Parathyroid adenoma (tissue), 2 donors: Measurements from ENCODE around the gene RNASEH2B.

Experiments
- H2AFZ ChIP-seq: fragments of 300-600 bp; sonication (generic); one replicate; pipeline ENCODE4 v1.7.0; 2017; ENCODE audit warnings: antibody characterized with exemption, mild to moderate bottlenecking
- H3K27ac ChIP-seq: fragments of 300-600 bp; sonication (generic); one replicate; pipeline ENCODE4 v1.7.0; 2017
- H3K27me3 ChIP-seq: fragments of 300-600 bp; sonication (generic); one replicate; pipeline ENCODE4 v1.7.0; 2017; ENCODE audit warnings: low read length; ENCODE audit not compliant: control insufficient read depth, insufficient read depth
- H3K36me3 ChIP-seq: fragments of 300-600 bp; sonication (generic); one replicate; pipeline ENCODE4 v1.7.0; 2017; ENCODE audit warnings: low read length; ENCODE audit not compliant: control insufficient read depth, insufficient read depth
- H3K4me1 ChIP-seq: fragments of 300-600 bp; sonication (generic); one replicate; pipeline ENCODE4 v1.7.0; 2017; ENCODE audit warnings: control low read depth
- H3K4me2 ChIP-seq: fragments of 300-600 bp; sonication (generic); one replicate; pipeline ENCODE4 v1.7.0; 2017; ENCODE audit warnings: low read length
- H3K4me3 ChIP-seq: fragments of 300-600 bp; sonication (generic); one replicate; pipeline ENCODE4 v1.7.0; 2017; ENCODE audit warnings: low read depth, low read length
- H3K79me2 ChIP-seq: fragments of 300-600 bp; sonication (generic); one replicate; pipeline ENCODE4 v1.7.0; 2017; ENCODE audit warnings: control low read depth
- H3K9ac ChIP-seq: fragments of 300-600 bp; sonication (generic); one replicate; pipeline ENCODE4 v1.7.0; 2017; ENCODE audit warnings: mild to moderate bottlenecking
- H3K9me3 ChIP-seq: fragments of 300-600 bp; sonication (generic); one replicate; pipeline ENCODE4 v1.7.0; 2017; ENCODE audit warnings: low read length; ENCODE audit not compliant: control insufficient read depth
- CTCF ChIP-seq: fragments of 300-600 bp; sonication (generic); IDR thresholded peaks from one replicate; pipeline ENCODE4 v1.7.0; 2017; ENCODE audit warnings: antibody characterized with exemption, mild to moderate bottlenecking
- donor health status: primary hyperparathyroidism.

RNASEH2B gene

GRCh38 chr13:50928102-50928501, 18.5 kb downstream of the RNASEH2B start:
- no peaks in the 10 kb centered on the region for H3K4me1 ChIP-seq
- H3K27ac ChIP-seq: no peak overlapping the region
- H3K9ac ChIP-seq: no peak overlapping the region
- H3K9me3 ChIP-seq: no peaks in the 10 kb centered on the region
- H3K79me2 ChIP-seq: no peaks in the 10 kb centered on the region
- no peaks in the 10 kb centered on the region for H3K36me3 ChIP-seq
- H3K4me2 ChIP-seq: no peak overlapping the region
- TF ChIP-seq CTCF: no peak
- no peak overlapping the region for H2AFZ ChIP-seq
- no peaks in the 10 kb centered on the region for H3K27me3 ChIP-seq
- no peak overlapping the region for H3K4me3 ChIP-seq

DNA sequence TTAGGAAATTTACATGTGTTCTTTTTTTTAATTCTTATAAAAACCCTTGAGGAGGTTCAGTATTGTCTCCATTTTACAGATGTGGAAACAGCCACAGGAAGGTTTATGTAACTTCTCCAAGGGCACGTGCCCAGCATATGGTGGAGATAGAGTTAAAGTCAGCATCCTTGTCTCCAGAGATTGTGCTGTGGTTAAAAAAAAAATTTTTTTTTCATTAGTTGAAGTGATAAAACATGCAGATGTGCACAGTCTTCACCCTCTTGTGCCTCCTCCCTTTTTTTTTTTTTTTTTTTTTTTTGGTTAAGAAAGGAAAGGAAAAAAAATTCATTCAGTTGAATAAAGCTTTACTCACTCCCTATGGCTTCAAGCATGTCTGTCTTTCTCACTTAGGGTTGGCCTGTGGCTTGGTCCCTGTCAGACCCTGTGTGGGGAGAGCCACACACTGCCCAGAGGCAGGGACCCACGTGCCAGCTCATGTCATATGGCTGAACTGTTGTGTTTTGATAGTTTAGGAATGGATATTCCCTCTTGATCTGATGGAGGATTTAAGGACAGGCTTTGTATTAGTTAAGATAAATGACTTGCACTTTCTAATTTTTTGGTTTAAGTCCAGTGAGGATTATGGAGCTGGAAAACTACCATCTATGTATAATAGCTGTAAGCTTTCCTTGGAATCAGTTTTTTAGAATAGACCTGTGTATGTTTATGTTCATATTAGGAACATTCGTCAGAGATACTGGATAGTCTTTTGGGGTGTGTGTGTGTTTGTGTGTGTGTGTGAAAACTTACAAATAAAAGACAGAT, 19.3 kb downstream of the RNASEH2B start:
- TF ChIP-seq CTCF: no peak
- no peak overlapping the region for H2AFZ ChIP-seq
- no peak overlapping the region for H3K27ac ChIP-seq
- H3K79me2 ChIP-seq: no peaks in the 10 kb centered on the region
- H3K4me2 ChIP-seq: no peak overlapping the region
- no peaks in the 10 kb centered on the region for H3K9me3 ChIP-seq
- no peak overlapping the region for H3K9ac ChIP-seq
- H3K4me1 ChIP-seq: no peaks in the 10 kb centered on the region
- no peaks in the 10 kb centered on the region for H3K36me3 ChIP-seq
- H3K4me3 ChIP-seq: no peak overlapping the region
- H3K27me3 ChIP-seq: no peaks in the 10 kb centered on the region

DNA sequence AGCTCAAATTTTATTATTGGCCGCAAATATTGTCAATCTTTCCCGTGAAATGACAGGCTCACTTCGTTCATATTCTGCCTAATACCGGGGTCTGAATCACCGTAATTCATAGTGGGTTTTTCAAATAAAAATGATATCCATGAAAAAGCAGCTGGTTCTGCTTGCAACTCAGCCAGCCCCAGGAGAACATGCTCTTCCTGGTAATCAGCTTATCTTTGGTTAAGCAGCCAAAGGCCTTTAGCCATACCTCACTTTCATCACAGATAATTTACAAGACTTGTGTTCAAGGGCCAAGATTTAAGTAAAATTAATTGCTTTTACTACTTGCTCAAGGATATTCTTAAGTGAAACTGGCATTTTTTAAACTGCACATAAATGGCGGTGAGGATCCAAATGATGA, 22.5 kb downstream of the RNASEH2B start:
- H3K4me3 ChIP-seq: no peak overlapping the region
- H3K4me1 ChIP-seq: no peaks in the 10 kb centered on the region
- no peaks in the 10 kb centered on the region for H3K27me3 ChIP-seq
- TF ChIP-seq CTCF: no peak
- H3K4me2 ChIP-seq: no peak overlapping the region
- H3K9ac ChIP-seq: no peak overlapping the region
- H3K27ac ChIP-seq: no peak overlapping the region
- H3K36me3 ChIP-seq: no peaks in the 10 kb centered on the region
- no peaks in the 10 kb centered on the region for H3K79me2 ChIP-seq
- H2AFZ ChIP-seq: no peak overlapping the region
- H3K9me3 ChIP-seq: no peaks in the 10 kb centered on the region

DNA sequence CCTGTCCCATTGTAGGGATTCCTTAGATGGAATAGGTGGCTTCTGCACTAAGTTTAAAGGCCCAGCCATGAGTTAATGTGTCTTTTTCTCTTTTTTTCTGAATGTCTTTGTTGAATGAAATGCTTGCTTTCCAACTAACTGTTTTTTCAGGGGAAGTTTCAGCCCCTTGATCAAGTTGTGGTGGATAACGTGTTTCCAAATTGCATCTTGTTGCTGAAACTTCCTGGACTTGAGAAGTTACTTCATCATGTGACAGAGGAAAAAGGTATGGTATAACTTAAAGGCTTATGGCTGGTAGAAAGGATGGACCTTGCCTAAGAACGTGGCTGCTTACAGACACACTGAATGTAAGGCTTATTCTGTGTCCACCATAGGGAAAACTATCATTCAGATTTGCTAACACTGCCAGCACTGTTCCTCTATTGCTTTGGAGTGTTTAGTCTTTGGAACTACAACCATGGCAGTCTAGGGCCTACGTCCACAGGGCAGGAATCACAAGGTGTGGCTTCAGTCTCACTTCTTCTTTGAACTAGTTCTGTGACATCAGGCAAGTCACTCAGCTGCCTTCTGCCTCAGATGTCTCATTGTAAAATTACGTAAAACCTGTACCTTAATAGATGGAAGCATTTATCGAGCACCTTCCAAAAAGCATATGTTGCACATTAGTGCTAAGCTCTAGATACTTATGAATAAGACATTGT, 25.3 kb downstream of the RNASEH2B start:
- TF ChIP-seq CTCF: no peak
- no peak overlapping the region for H3K4me2 ChIP-seq
- H3K4me3 ChIP-seq: no peak overlapping the region
- no peak overlapping the region for H2AFZ ChIP-seq
- no peak overlapping the region for H3K9ac ChIP-seq
- H3K9me3 ChIP-seq: no peaks in the 10 kb centered on the region
- no peaks in the 10 kb centered on the region for H3K36me3 ChIP-seq
- H3K27ac ChIP-seq: no peak overlapping the region
- no peaks in the 10 kb centered on the region for H3K4me1 ChIP-seq
- H3K79me2 ChIP-seq: no peaks in the 10 kb centered on the region
- no peaks in the 10 kb centered on the region for H3K27me3 ChIP-seq
